Panc1 (cell line): ENCODE data around the gene KIFBP. TPM values are rescaled to one million over a fixed set of nuclear protein-coding genes. Genes with fewer than 3 reads are reported as not detected.

ENCODE experiments used
- ATAC-seq: fragments of 200-7000 bp; cut with Tn5 transposase; 2 replicates; pipeline ENCODE4 v1.9.1; 2020; ENCODE audit warnings: mild to moderate bottlenecking, moderate library complexity
- BruUV-seq: library from RNA; stranded (reverse); fragments of 400-500 nt; replicated peaks from 2 replicates; lab custom pipeline; 2021; lab: Mats Ljungman, UMichigan
- CTCF ChIA-PET: fragments of 300-600 bp; sonication (Branson Sonifier 250); formaldehyde crosslinking; loops from one replicate; lab custom pipeline; 2022; ENCODE audit warnings: antibody characterized with exemption; lab: Charles Lee
- POLR2A ChIA-PET: fragments of 300-600 bp; sonication (Branson Sonifier 250); formaldehyde crosslinking; loops from one replicate; lab custom pipeline; 2022; ENCODE audit warnings: antibody characterized with exemption; lab: Charles Lee
- DNase-seq: peaks from one replicate; pipeline ENCODE4 v3.0.0-alpha.2; 2010; ENCODE audit warnings: low read depth, low spot score
- H3K27ac ChIP-seq: 2 replicates; pipeline ENCODE4 v1.5.1; 2011; ENCODE audit warnings: mild to moderate bottlenecking, low read length, inconsistent platforms
- H3K27me3 ChIP-seq: fragments of 200-500 bp; sonication (Bioruptor generic); 2 replicates; pipeline ENCODE4 v1.6.0; 2014; ENCODE audit warnings: low read length, inconsistent platforms; ENCODE audit not compliant: control insufficient read depth, insufficient read depth
- H3K36me3 ChIP-seq: fragments of 200-500 bp; sonication (Bioruptor generic); 2 replicates; pipeline ENCODE4 v1.5.1; 2014; ENCODE audit warnings: inconsistent platforms, mild to moderate bottlenecking, low read length, moderate library complexity; ENCODE audit not compliant: control insufficient read depth, insufficient read depth
- H3K4me1 ChIP-seq: 2 replicates; pipeline ENCODE4 v1.5.1; 2011; ENCODE audit warnings: inconsistent platforms, mild to moderate bottlenecking, low read length, moderate library complexity; ENCODE audit not compliant: control insufficient read depth, insufficient read depth
- H3K4me3 ChIP-seq, 2 experiments: 2 replicates each; pipeline ENCODE4 v1.5.1; 2011 to 2012; ENCODE audit warnings: low read depth in 2 of 2, low read length in 2 of 2, mild to moderate bottlenecking in 2 of 2, inconsistent platforms in 1 of 2, moderate library complexity in 1 of 2
- H3K9me3 ChIP-seq: fragments of 200-500 bp; sonication (Bioruptor generic); 2 replicates; pipeline ENCODE4 v1.5.1; 2014; ENCODE audit warnings: low read depth, mild to moderate bottlenecking, inconsistent platforms, low read length, moderate library complexity; ENCODE audit not compliant: control insufficient read depth, insufficient read depth
- POLR2AphosphoS5 ChIP-seq: IDR thresholded peaks from 2 replicates; pipeline ENCODE4 v1.6.1; 2012; ENCODE audit warnings: mild to moderate bottlenecking, low read depth, low read length, moderate library complexity
- SIN3A ChIP-seq: IDR thresholded peaks from 2 replicates; pipeline ENCODE4 v1.6.1; 2012; ENCODE audit warnings: low read depth, mild to moderate bottlenecking, low read length, moderate library complexity, borderline replicate concordance; ENCODE audit not compliant: insufficient read depth
- TCF7L2 ChIP-seq: IDR thresholded peaks from 2 replicates; pipeline ENCODE4 v1.6.1; 2011; ENCODE audit warnings: mild to moderate bottlenecking, low read depth, low read length, inconsistent platforms
- in situ Hi-C: cut with HindIII; loops from 2 replicates; pipeline ENCODE4 v1.10.0; 2016; ENCODE audit warnings: low sequenced_read_pairs, low pct_unique_long_range_greater_than_20kb
- intact Hi-C: fragments of 100-400 bp; cut with micrococcal nuclease; formaldehyde crosslinking; loops from one replicate; pipeline ENCODE4 v1.10.0; 2022; ENCODE audit not compliant: unreplicated experiment
- total RNA-seq: library from RNA; stranded (reverse); gene quantifications from one replicate; pipeline ENCODE4 v1.2.1, GENCODE V29; 2021; ENCODE audit not compliant: unreplicated experiment
- TF ChIP-seq, protein P1 (sequence below): fragments of 450-650 bp; IDR thresholded peaks from 2 replicates; pipeline ENCODE4 v1.5.1; 2017; ENCODE audit warnings: mild to moderate bottlenecking
- TF ChIP-seq, protein P2 (sequence below), 2 experiments: IDR thresholded peaks; 2 replicates each; pipeline ENCODE4 v1.6.1; 2011 to 2012; ENCODE audit warnings: low read depth in 2 of 2, control low read depth in 1 of 2, low read length in 1 of 2, mild to moderate bottlenecking in 1 of 2, moderate library complexity in 1 of 2; ENCODE audit not compliant: insufficient read depth in 1 of 2

The KIFBP gene
- total RNA-seq, 1 experiment from 2014 or later: 45.9 TPM

DNA sequence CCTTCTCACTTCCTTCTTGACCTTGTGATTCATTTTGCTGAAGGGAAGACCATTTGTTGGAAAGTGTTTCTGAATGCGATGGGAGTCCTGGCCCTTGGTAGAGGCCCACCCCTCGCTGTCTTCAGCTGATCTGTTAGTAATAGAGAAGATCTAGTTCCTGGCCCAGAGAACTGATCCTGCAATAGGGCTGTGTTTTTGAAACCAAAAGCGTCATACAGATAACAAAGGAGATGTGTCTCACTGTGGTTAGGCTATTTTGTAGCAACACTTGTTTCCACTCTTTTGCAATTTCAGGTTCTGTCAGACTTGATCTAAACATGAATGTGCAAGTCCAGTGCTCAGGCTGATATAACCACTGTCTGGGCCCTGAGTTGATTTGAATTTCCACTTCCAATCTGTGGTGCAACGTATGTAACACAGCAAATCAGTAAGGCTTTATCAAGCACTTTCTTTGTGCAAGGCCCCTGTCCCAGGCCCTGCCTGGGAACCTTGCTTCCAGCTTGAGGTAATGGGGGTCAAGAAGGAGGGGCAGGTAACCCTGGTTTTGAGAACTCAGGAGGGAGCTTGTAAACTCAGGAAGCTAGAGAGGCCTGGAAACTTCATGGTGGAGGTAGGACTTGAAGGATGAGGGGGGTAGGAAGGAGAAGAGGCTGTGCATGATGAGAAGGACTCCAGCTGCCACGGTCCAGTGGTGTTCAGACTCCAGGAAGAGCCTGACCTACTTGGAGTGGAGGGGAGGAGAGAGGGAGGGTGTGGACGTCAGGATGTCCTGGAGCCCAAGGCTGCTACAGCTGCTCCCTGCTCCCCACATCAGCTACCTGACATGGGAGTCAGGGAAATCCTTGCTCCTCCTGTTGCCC lies 57.1 kb downstream of the KIFBP start:
- Histone ChIP-seq H3K4me3 (no peak overlapping the region), H3K9me3 (no peaks in the 10 kb centered on the region), H3K36me3 (no peaks in the 10 kb centered on the region), H3K27me3 (no peaks in the 10 kb centered on the region), H3K4me1 (no peaks in the 10 kb centered on the region), H3K27ac (no peak overlapping the region)
- ATAC-seq (no peak), DNase-seq (no peak)
- intact Hi-C loops (no loop called here), in situ Hi-C loops (no loop called here)
- ChIA-PET POLR2A (no interaction called here), CTCF (no interaction called here)
- no peak for TF ChIP-seq POLR2AphosphoS5
- TF ChIP-seq, protein P1, sequence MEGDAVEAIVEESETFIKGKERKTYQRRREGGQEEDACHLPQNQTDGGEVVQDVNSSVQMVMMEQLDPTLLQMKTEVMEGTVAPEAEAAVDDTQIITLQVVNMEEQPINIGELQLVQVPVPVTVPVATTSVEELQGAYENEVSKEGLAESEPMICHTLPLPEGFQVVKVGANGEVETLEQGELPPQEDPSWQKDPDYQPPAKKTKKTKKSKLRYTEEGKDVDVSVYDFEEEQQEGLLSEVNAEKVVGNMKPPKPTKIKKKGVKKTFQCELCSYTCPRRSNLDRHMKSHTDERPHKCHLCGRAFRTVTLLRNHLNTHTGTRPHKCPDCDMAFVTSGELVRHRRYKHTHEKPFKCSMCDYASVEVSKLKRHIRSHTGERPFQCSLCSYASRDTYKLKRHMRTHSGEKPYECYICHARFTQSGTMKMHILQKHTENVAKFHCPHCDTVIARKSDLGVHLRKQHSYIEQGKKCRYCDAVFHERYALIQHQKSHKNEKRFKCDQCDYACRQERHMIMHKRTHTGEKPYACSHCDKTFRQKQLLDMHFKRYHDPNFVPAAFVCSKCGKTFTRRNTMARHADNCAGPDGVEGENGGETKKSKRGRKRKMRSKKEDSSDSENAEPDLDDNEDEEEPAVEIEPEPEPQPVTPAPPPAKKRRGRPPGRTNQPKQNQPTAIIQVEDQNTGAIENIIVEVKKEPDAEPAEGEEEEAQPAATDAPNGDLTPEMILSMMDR: no peak
- TF ChIP-seq SIN3A: no peak
- TF ChIP-seq TCF7L2: no peak
- TF ChIP-seq, protein P2, sequence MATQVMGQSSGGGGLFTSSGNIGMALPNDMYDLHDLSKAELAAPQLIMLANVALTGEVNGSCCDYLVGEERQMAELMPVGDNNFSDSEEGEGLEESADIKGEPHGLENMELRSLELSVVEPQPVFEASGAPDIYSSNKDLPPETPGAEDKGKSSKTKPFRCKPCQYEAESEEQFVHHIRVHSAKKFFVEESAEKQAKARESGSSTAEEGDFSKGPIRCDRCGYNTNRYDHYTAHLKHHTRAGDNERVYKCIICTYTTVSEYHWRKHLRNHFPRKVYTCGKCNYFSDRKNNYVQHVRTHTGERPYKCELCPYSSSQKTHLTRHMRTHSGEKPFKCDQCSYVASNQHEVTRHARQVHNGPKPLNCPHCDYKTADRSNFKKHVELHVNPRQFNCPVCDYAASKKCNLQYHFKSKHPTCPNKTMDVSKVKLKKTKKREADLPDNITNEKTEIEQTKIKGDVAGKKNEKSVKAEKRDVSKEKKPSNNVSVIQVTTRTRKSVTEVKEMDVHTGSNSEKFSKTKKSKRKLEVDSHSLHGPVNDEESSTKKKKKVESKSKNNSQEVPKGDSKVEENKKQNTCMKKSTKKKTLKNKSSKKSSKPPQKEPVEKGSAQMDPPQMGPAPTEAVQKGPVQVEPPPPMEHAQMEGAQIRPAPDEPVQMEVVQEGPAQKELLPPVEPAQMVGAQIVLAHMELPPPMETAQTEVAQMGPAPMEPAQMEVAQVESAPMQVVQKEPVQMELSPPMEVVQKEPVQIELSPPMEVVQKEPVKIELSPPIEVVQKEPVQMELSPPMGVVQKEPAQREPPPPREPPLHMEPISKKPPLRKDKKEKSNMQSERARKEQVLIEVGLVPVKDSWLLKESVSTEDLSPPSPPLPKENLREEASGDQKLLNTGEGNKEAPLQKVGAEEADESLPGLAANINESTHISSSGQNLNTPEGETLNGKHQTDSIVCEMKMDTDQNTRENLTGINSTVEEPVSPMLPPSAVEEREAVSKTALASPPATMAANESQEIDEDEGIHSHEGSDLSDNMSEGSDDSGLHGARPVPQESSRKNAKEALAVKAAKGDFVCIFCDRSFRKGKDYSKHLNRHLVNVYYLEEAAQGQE (IDR thresholded peaks at IDR 0.05; ENCODE audit: insufficient read depth in 1 of 2, low read depth in 2 of 2, low read length in 1 of 2): no peak
- no TSS peak for BruUV-seq

DNA sequence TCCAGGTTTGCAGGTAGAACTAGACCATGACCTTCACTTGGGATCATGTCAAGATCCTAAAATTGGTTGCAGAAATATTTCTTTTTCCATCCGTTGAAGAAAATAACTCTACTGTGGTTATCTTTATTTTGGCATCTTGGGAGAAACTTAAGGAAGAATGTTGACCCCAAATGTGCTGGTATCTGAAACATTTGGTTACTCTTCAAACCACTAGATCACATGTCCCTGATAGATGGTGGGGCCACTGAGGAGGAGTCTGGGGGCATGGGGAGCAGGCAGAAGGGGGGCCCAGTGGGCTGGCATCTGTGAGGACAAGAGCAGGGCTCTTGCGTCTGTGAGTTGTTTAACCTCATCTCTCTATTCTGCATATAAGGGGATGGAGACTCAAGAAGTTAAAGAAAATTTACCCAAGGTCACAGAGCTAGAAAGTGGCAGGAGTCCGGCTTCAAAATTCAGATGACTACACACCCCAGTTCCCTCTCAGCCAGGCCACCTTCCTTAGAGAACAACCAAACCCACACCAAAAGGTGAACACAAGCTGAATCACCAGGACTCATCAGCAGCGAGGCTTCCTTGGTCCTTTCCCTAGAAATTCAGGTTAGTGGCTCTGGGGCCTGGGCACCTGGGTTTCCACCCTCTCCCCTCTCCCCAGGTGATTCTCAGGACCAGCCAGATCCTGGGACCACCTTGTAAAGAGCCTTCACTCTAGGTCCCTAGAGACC lies 58.7 kb downstream of the KIFBP start:
- ATAC-seq (no peak), DNase-seq (no peak)
- Histone ChIP-seq H3K4me1 (no peaks in the 10 kb centered on the region), H3K36me3 (no peaks in the 10 kb centered on the region), H3K9me3 (no peaks in the 10 kb centered on the region), H3K27me3 (no peaks in the 10 kb centered on the region), H3K4me3 (no peak overlapping the region), H3K27ac (no peak overlapping the region)
- ChIA-PET CTCF (no interaction called here), POLR2A (no interaction called here)
- in situ Hi-C loops: no loop called here
- no TSS peak for BruUV-seq
- TF ChIP-seq, protein P2 (IDR thresholded peaks at IDR 0.05; ENCODE audit: insufficient read depth in 1 of 2, low read depth in 2 of 2, low read length in 1 of 2): no peak
- TF ChIP-seq TCF7L2 (no peak), SIN3A (no peak), POLR2AphosphoS5 (no peak)
- TF ChIP-seq, protein P1: no peak
- intact Hi-C loops: no loop called here
